Stimulated activated CD8-positive, alpha-beta memory T cell treated with anti-CD3 and anti-CD28 coated beads, Interleukin-7, amount 100 ng/mL, for 1 hour (primary cell): ENCODE data around the gene ABCC2.
"Not testable (repeated sequence)": the region's sequence is repeated elsewhere in the genome, so short reads cannot be mapped to it uniquely, and the experiment has no call there.

Experiments used
- DNase-seq, 2 donors: peaks; one replicate each; pipeline ENCODE4 v3.0.0-alpha.2; 2020; ENCODE audit warnings: low read depth in 2 of 2

ABCC2 gene

GRCh38 chr10:99808270-99808669, 25.8 kb downstream of the ABCC2 start:
- DNase-seq: no peak

- no peak for DNase-seq
These were observed 27.0 kb downstream of the ABCC2 start for GRCh38 chr10:99809481-99809880.

- DNase-seq: no peak
These were observed 27.6 kb downstream of the ABCC2 start for GRCh38 chr10:99809931-99810615.

- DNase-seq: no peak
These were observed 29.7 kb downstream of the ABCC2 start for GRCh38 chr10:99812177-99812576.

GRCh38 chr10:99814143-99814542, 31.7 kb downstream of the ABCC2 start:
- DNase-seq: no peak

GRCh38 chr10:99815621-99816020, 33.2 kb downstream of the ABCC2 start:
- no peak for DNase-seq

GRCh38 chr10:99827936-99828335, 45.5 kb downstream of the ABCC2 start:
- no peak for DNase-seq

- no peak for DNase-seq
These were observed 46.0 kb downstream of the ABCC2 start for GRCh38 chr10:99828464-99828863.

GRCh38 chr10:99832439-99832838, 50.0 kb downstream of the ABCC2 start:
- no peak for DNase-seq

GRCh38 chr10:99834410-99834809, 52.0 kb downstream of the ABCC2 start:
- DNase-seq: no peak

- DNase-seq: no peak
These were observed 53.5 kb downstream of the ABCC2 start for GRCh38 chr10:99835947-99836346.

GRCh38 chr10:99836711-99837110, 54.3 kb downstream of the ABCC2 start:
- DNase-seq: no peak

GRCh38 chr10:99840859-99841258, 58.4 kb downstream of the ABCC2 start:
- DNase-seq: not testable (repeated sequence)

- no peak for DNase-seq
These were observed 59.3 kb downstream of the ABCC2 start for GRCh38 chr10:99841746-99842145.

GRCh38 chr10:99843310-99843709, 60.9 kb downstream of the ABCC2 start:
- no peak for DNase-seq

- DNase-seq: no peak
These were observed 62.1 kb downstream of the ABCC2 start for GRCh38 chr10:99844433-99844955.

- peak; percentile 32 to 41 for DNase-seq
These were observed 63.5 kb downstream of the ABCC2 start for GRCh38 chr10:99845837-99846382.

- no peak for DNase-seq
These were observed 66.6 kb downstream of the ABCC2 start for GRCh38 chr10:99849057-99849456.

GRCh38 chr10:99849536-99849935, 67.1 kb downstream of the ABCC2 start:
- DNase-seq: no peak

- DNase-seq: no peak
These were observed 67.8 kb downstream of the ABCC2 start for GRCh38 chr10:99850021-99850766.

GRCh38 chr10:99850767-99851340, 68.4 kb downstream of the ABCC2 start:
- no peak for DNase-seq

GRCh38 chr10:99851825-99852224, 69.4 kb downstream of the ABCC2 start:
- DNase-seq: no peak
